Measurements from ENCODE around the gene CRYL1. TPM values are rescaled to one million over a fixed set of nuclear protein-coding genes. Genes with fewer than 3 reads are reported as not detected.

CRYL1 gene
- total RNA-seq, 2 donors from 2014 or later, result 64.6 to 144 TPM

GRCh38 chr13:20424949-20425348 is 100.7 kb downstream of the CRYL1 start:
- no peaks in the 10 kb centered on the region for H3K36me3 ChIP-seq
- no peak for DNase-seq
- no peak overlapping the region for H3K27ac ChIP-seq

GRCh38 chr13:20424559-20424852 is 101.2 kb downstream of the CRYL1 start:
- no peaks in the 10 kb centered on the region for H3K36me3 ChIP-seq
- no peak overlapping the region for H3K9ac ChIP-seq (ENCODE audit: low read depth in 2 of 2, low read length in 2 of 2)
- no peaks in the 10 kb centered on the region for H3K9me3 ChIP-seq
- H3K27me3 ChIP-seq, result no peaks in the 10 kb centered on the region
- no peak for DNase-seq
- TF ChIP-seq CTCF (IDR thresholded peaks at IDR 0.05), result no peak
- intact Hi-C loops (cut with DNase I), result no loop called here
- H3K27ac ChIP-seq, result no peak overlapping the region
- H3K4me3 ChIP-seq, result no peak overlapping the region
- no peaks in the 10 kb centered on the region for H3K4me1 ChIP-seq

More at GRCh38 chr13:20424949-20425348, 100.7 kb downstream of the CRYL1 start:
- H3K27me3 ChIP-seq, result no peaks in the 10 kb centered on the region
- no peak overlapping the region for H3K4me3 ChIP-seq
- intact Hi-C loops (cut with DNase I), result no loop called here
- H3K4me1 ChIP-seq, result no peaks in the 10 kb centered on the region
- no peak for TF ChIP-seq CTCF (IDR thresholded peaks at IDR 0.05)
- H3K9me3 ChIP-seq, result no peaks in the 10 kb centered on the region
- no peak overlapping the region for H3K9ac ChIP-seq (ENCODE audit: low read depth in 2 of 2, low read length in 2 of 2)

- intact Hi-C loops (cut with DNase I), result no loop called here
- Histone ChIP-seq H3K4me3 (no peak overlapping the region), H3K27me3 (no peaks in the 10 kb centered on the region), H3K9me3 (no peaks in the 10 kb centered on the region), H3K9ac (ENCODE audit: low read depth in 2 of 2, low read length in 2 of 2) (no peak overlapping the region), H3K36me3 (no peaks in the 10 kb centered on the region), H3K27ac (no peak overlapping the region), H3K4me1 (no peaks in the 10 kb centered on the region)
- TF ChIP-seq CTCF (IDR thresholded peaks at IDR 0.05), result no peak
- no peak for DNase-seq
Measured at GRCh38 chr13:20422362-20422761, 103.3 kb downstream of the CRYL1 start.

GRCh38 chr13:20420938-20421337 is 104.7 kb downstream of the CRYL1 start:
- Histone ChIP-seq H3K9ac (ENCODE audit: low read depth in 2 of 2, low read length in 2 of 2) (no peak overlapping the region), H3K9me3 (no peaks in the 10 kb centered on the region), H3K27ac (no peak overlapping the region), H3K36me3 (no peaks in the 10 kb centered on the region), H3K27me3 (no peaks in the 10 kb centered on the region), H3K4me1 (no peaks in the 10 kb centered on the region), H3K4me3 (no peak overlapping the region)
- intact Hi-C loops (cut with DNase I), result no loop called here
- no peak for DNase-seq
- TF ChIP-seq CTCF (IDR thresholded peaks at IDR 0.05), result no peak

GRCh38 chr13:20418953-20419352 is 106.7 kb downstream of the CRYL1 start:
- DNase-seq, result no peak
- Histone ChIP-seq H3K4me3 (no peak overlapping the region), H3K36me3 (no peaks in the 10 kb centered on the region), H3K9me3 (no peaks in the 10 kb centered on the region), H3K4me1 (peaks cover 3% of the 10 kb centered on the region), H3K9ac (ENCODE audit: low read depth in 2 of 2, low read length in 2 of 2) (no peak overlapping the region), H3K27ac (no peak overlapping the region), H3K27me3 (no peaks in the 10 kb centered on the region)
- intact Hi-C loops (cut with DNase I), result no loop called here
- TF ChIP-seq CTCF (IDR thresholded peaks at IDR 0.05), result no peak

GRCh38 chr13:20416223-20416745 is 109.4 kb downstream of the CRYL1 start:
- Histone ChIP-seq H3K27me3 (no peaks in the 10 kb centered on the region), H3K9me3 (no peaks in the 10 kb centered on the region), H3K36me3 (no peaks in the 10 kb centered on the region), H3K4me3 (no peak overlapping the region), H3K4me1 (peaks cover 3% of the 10 kb centered on the region), H3K9ac (ENCODE audit: low read depth in 2 of 2, low read length in 2 of 2) (no peak overlapping the region), H3K27ac (no peak overlapping the region)
- intact Hi-C loops (cut with DNase I), result no loop called here
- no peak for DNase-seq
- TF ChIP-seq CTCF (IDR thresholded peaks at IDR 0.05), result no peak

Measured in colonic mucosa (tissue), 4 donors.